PC-9 (cell line): ENCODE results near the gene GARNL3.

Source experiments
- CTCF ChIP-seq: fragments of 200-600 bp; sonication (generic); conservative IDR thresholded peaks from 2 replicates; pipeline ENCODE4 v1.6.1; 2017; ENCODE audit warnings: mixed run types, antibody characterized with exemption, mild to moderate bottlenecking, moderate library complexity
- EZH2 ChIP-seq: fragments of 200-600 bp; sonication (generic); IDR thresholded peaks from 2 replicates; pipeline ENCODE4 v1.8.0; 2017; ENCODE audit warnings: antibody characterized with exemption, low read depth

- TF ChIP-seq CTCF = no peak
- no peak for TF ChIP-seq EZH2
Observed at GRCh38 chr9:127264462-127265219, at the start of gene GARNL3.
